ENCODE data around the gene PEA15.

PEA15 gene

DNA sequence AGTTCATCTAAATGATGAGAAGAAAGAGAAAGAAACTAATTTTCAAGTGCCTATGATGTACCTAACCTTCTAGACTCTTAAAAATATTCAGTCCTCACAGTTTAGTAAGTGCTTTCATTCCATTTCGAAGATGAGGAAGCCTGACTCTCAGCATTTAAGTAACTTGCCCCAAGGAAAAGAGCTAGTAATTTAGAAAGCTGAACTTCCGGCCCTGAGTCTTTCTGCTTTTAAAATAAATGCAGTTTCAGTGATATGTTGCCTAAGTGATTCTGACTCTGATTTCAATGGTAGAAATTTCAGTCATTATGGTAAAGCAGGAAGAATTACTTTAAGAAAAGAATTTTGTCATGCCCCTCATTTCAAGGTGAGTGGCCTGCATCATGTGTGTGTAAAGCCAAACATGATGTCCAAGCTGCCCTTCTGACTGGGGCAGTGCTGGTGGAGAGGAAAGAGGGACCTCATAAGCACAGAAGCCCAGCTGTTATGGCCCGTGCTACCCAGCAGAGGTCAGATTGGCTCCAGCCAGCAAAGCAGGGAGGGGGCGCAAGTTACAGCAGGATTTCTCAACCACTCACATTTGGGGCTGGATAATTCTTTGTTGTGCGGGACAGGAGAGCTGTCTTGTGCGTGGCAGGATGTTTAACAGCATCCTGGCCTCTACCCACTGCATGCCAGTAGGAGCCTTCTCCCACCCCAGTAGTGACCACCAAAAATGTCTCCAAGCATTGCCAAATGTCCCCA lies 43.0 kb upstream of the PEA15 start:
- DNase-seq (ENCODE audit: low spot score): peak; percentile 44

DNA sequence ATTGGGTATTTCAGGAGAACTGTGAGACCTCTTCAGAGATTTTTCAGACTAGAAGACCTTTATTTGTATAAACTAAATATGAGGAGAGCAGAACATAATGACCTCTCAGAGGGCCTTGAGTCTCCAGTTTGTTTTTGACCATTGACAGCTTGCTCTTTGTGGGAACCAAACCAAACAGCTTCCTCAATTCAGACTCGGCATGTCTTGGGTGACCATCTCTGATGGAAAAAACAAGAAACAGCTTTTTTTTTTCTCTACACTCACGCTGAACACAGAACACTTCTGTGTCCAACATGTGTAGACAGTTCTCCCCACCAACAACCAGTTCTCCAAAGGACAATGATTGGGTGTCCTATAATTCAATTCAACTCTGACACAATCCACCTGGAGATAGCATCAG lies 42.3 kb upstream of the PEA15 start:
- no peak for DNase-seq (ENCODE audit: low spot score)
- in situ Hi-C loops (cut with MboI; ENCODE audit: low sequenced_read_pairs, unreplicated experiment): no loop called here
- TF ChIP-seq, protein P1, sequence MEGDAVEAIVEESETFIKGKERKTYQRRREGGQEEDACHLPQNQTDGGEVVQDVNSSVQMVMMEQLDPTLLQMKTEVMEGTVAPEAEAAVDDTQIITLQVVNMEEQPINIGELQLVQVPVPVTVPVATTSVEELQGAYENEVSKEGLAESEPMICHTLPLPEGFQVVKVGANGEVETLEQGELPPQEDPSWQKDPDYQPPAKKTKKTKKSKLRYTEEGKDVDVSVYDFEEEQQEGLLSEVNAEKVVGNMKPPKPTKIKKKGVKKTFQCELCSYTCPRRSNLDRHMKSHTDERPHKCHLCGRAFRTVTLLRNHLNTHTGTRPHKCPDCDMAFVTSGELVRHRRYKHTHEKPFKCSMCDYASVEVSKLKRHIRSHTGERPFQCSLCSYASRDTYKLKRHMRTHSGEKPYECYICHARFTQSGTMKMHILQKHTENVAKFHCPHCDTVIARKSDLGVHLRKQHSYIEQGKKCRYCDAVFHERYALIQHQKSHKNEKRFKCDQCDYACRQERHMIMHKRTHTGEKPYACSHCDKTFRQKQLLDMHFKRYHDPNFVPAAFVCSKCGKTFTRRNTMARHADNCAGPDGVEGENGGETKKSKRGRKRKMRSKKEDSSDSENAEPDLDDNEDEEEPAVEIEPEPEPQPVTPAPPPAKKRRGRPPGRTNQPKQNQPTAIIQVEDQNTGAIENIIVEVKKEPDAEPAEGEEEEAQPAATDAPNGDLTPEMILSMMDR (IDR thresholded peaks at IDR 0.05; ENCODE audit: borderline replicate concordance, control extremely low read depth, extremely low read depth, insufficient read depth, missing control alignments): no peak

More for the DNA sequence above, 43.0 kb upstream of the PEA15 start:
- TF ChIP-seq, protein P1 (IDR thresholded peaks at IDR 0.05; ENCODE audit: borderline replicate concordance, control extremely low read depth, extremely low read depth, insufficient read depth, missing control alignments): peak; percentile 50
- in situ Hi-C loops (cut with MboI; ENCODE audit: low sequenced_read_pairs, unreplicated experiment): no loop called here

DNA sequence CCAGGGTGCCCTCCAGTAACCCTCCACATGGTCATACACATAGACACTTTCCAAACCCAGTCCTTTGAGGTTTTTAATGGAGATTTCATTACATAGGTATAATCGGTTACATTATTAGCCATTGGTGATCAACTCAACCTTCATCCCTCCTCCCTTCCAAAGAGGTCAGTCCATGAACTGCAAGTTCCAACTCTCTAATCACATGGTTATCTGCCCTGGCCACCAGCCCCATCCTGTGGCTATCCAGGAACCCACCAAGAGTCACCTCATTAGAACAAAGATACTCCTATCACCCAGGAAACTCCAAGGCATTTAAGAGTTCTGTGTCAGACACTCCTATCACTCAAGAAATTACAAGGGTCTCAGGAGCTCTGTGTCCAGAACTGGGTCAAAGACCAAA lies 41.6 kb upstream of the PEA15 start:
- TF ChIP-seq, protein P1 (IDR thresholded peaks at IDR 0.05; ENCODE audit: borderline replicate concordance, control extremely low read depth, extremely low read depth, insufficient read depth, missing control alignments): no peak
- DNase-seq (ENCODE audit: low spot score): no peak
- in situ Hi-C loops (cut with MboI; ENCODE audit: low sequenced_read_pairs, unreplicated experiment): no loop called here

DNA sequence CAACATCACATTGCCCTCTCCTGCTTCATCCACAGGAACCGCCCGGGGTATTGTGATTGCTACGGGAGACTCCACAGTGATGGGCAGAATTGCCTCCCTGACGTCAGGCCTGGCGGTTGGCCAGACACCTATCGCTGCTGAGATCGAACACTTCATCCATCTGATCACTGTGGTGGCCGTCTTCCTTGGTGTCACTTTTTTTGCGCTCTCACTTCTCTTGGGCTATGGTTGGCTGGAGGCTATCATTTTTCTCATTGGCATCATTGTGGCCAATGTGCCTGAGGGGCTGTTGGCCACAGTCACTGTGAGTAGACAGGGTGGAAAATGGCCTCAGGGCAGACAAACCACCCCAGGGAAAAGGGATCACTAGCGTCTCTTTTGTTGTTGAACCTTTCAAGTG lies 41.1 kb upstream of the PEA15 start:
- in situ Hi-C loops (cut with MboI; ENCODE audit: low sequenced_read_pairs, unreplicated experiment): no loop called here
- TF ChIP-seq, protein P1 (IDR thresholded peaks at IDR 0.05; ENCODE audit: borderline replicate concordance, control extremely low read depth, extremely low read depth, insufficient read depth, missing control alignments): no peak
- no peak for DNase-seq (ENCODE audit: low spot score)

DNA sequence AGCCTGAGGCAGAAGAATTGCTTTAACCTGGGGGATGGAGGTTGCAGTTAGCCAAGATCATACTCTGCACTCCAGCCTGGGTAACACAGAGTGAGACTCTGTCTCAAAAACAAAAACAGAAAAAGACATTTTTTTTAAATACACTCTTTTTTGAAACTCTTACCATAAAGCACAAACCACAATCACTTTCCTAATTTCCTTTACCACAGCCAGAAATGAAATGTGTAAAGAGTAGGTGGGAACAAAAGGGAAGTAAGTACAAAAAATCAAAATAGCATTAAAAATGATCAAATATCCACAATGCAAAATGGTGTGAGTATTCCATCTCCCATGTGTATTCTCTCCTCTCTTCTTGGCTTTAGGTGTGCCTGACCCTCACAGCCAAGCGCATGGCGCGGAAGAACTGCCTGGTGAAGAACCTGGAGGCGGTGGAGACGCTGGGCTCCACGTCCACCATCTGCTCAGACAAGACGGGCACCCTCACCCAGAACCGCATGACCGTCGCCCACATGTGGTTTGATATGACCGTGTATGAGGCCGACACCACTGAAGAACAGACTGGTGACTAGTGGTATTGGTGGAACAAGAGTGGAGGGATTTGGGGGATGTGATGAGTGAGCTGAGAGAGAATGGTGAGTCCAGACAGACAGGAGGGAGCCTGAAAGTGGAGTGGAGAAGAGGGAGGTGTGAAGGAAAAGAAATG lies 38.9 kb upstream of the PEA15 start:
- in situ Hi-C loops (cut with MboI; ENCODE audit: low sequenced_read_pairs, unreplicated experiment): no loop called here
- TF ChIP-seq, protein P1 (IDR thresholded peaks at IDR 0.05; ENCODE audit: borderline replicate concordance, control extremely low read depth, extremely low read depth, insufficient read depth, missing control alignments): no peak
- no peak for DNase-seq (ENCODE audit: low spot score)

DNA sequence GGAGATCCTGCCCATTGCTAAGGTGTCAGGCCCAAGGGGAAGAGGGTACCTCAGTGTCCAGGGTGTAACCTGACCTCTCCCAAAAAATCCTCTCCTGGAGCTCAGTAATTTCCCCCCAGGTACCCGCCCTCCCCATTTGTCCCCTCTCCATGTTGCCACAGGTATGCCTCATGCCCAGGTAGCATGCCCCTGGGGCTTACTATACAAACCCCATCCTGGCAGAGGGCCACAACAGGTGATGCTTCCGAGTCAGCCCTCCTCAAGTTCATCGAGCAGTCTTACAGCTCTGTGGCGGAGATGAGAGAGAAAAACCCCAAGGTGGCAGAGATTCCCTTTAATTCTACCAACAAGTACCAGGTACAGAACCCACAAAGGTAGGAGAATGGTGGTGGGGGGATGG lies 38.1 kb upstream of the PEA15 start:
- DNase-seq (ENCODE audit: low spot score): no peak
- in situ Hi-C loops (cut with MboI; ENCODE audit: low sequenced_read_pairs, unreplicated experiment): no loop called here
- TF ChIP-seq, protein P1 (IDR thresholded peaks at IDR 0.05; ENCODE audit: borderline replicate concordance, control extremely low read depth, extremely low read depth, insufficient read depth, missing control alignments): no peak

Measured in GM13976 (cell line).